HT1080 (cell line): ENCODE measurements around the gene HERC5. TPM values are rescaled to one million over a fixed set of nuclear protein-coding genes. Genes with fewer than 3 reads are reported as not detected.

Experiments used
- total RNA-seq: library from RNA; depleted of rRNA; stranded (reverse); fragments of >200 nt; shearing (Covaris generic); gene quantifications from 2 replicates; pipeline ENCODE4 v1.2.3, GENCODE V29; 2014; rRNA removed

Gene HERC5
- total RNA-seq, 1 experiment from 2014 or later: 0.95 TPM

Other genes with a start within 250 kb of the HERC5 start
- gene PPM1K, start 172.6 kb upstream of the HERC5 start, total RNA-seq: 5.0 and 7.6 TPM in 2 replicates
- 6.3 and 7.3 TPM in 2 replicates for gene HERC6, start 78.3 kb upstream of the HERC5 start, total RNA-seq
- 136 and 171 TPM in 2 replicates for gene PYURF, start 66.7 kb downstream of the HERC5 start, total RNA-seq
- gene HERC3, start 135.4 kb downstream of the HERC5 start, total RNA-seq: 4.6 and 10.3 TPM in 2 replicates
- gene NAP1L5, start 240.7 kb downstream of the HERC5 start, total RNA-seq: 6.6 and 9.2 TPM in 2 replicates